ENCODE results near the gene ARFGAP1. TPM values are rescaled to one million over a fixed set of nuclear protein-coding genes. Genes with fewer than 3 reads are reported as not detected.
"Not testable (repeated sequence)": the region's sequence is repeated elsewhere in the genome, so short reads cannot be mapped to it uniquely, and the experiment has no call there.

ARFGAP1 gene
- total RNA-seq, 2 donors from 2014 or later: 77.2 to 108 TPM

GRCh38 chr20:63305933-63306672 is 33.5 kb downstream of the ARFGAP1 start:
- not testable (repeated sequence) for H3K9me3 Mint-ChIP-seq; H3K27ac Mint-ChIP-seq; ATAC-seq; DNase-seq (ENCODE audit: low spot score in 2 of 2); H3K36me3 Mint-ChIP-seq

GRCh38 chr20:63306673-63307537 is 34.3 kb downstream of the ARFGAP1 start:
- peaks cover 0 to 5% of the 10 kb centered on the region in 2 donors for H3K36me3 Mint-ChIP-seq
- no peak overlapping the region for H3K27ac Mint-ChIP-seq
- ATAC-seq (no peak), DNase-seq (ENCODE audit: low spot score in 2 of 2) (no peak)
- H3K9me3 Mint-ChIP-seq: no peaks in the 10 kb centered on the region

GRCh38 chr20:63307538-63308217 is 35.1 kb downstream of the ARFGAP1 start:
- Mint-ChIP-seq H3K27ac (no peak overlapping the region), H3K36me3 (peaks cover 0 to 3% of the 10 kb centered on the region in 2 donors), H3K9me3 (no peaks in the 10 kb centered on the region)
- ATAC-seq (no peak), DNase-seq (ENCODE audit: low spot score in 2 of 2) (no peak)

- ATAC-seq (no peak), DNase-seq (ENCODE audit: low spot score in 2 of 2) (no peak)
- no peak overlapping the region for H3K27ac Mint-ChIP-seq
- no peaks in the 10 kb centered on the region for H3K36me3 Mint-ChIP-seq
- H3K9me3 Mint-ChIP-seq: no peaks in the 10 kb centered on the region
These were observed 35.8 kb downstream of the ARFGAP1 start for GRCh38 chr20:63308218-63308911.

- ATAC-seq: peak; percentile 45 to 53
- DNase-seq (ENCODE audit: low spot score in 2 of 2): peak in 1 of 2 donors; percentile 34
- H3K36me3 Mint-ChIP-seq: no peaks in the 10 kb centered on the region
These were observed 36.9 kb downstream of the ARFGAP1 start for GRCh38 chr20:63309261-63310071.

GRCh38 chr20:63310265-63310991 is 37.8 kb downstream of the ARFGAP1 start:
- H3K9me3 Mint-ChIP-seq: no peaks in the 10 kb centered on the region
- no peak for ATAC-seq
- no peak overlapping the region for H3K27ac Mint-ChIP-seq
- no peak for DNase-seq (ENCODE audit: low spot score in 2 of 2)
- no peaks in the 10 kb centered on the region for H3K36me3 Mint-ChIP-seq

More at GRCh38 chr20:63309261-63310071, 36.9 kb downstream of the ARFGAP1 start:
- Mint-ChIP-seq H3K9me3 (no peaks in the 10 kb centered on the region), H3K27ac (no peak overlapping the region)

GRCh38 chr20:63311186-63311832 is 38.7 kb downstream of the ARFGAP1 start:
- Mint-ChIP-seq H3K9me3 (no peaks in the 10 kb centered on the region), H3K27ac (no peak overlapping the region), H3K36me3 (no peaks in the 10 kb centered on the region)
- ATAC-seq: no peak
- DNase-seq (ENCODE audit: low spot score in 2 of 2): no peak

- DNase-seq (ENCODE audit: low spot score in 2 of 2) (no peak), ATAC-seq (no peak)
- no peak overlapping the region for H3K27ac Mint-ChIP-seq
- no peaks in the 10 kb centered on the region for H3K36me3 Mint-ChIP-seq
- H3K9me3 Mint-ChIP-seq: no peaks in the 10 kb centered on the region
These were observed 39.2 kb downstream of the ARFGAP1 start for GRCh38 chr20:63311833-63312243.

- no peaks in the 10 kb centered on the region for H3K9me3 Mint-ChIP-seq
- DNase-seq (ENCODE audit: low spot score in 2 of 2) (no peak), ATAC-seq (no peak)
- no peak overlapping the region for H3K27ac Mint-ChIP-seq
- no peaks in the 10 kb centered on the region for H3K36me3 Mint-ChIP-seq
These were observed 39.7 kb downstream of the ARFGAP1 start for GRCh38 chr20:63312273-63312672.

GRCh38 chr20:63312690-63313348 is 40.2 kb downstream of the ARFGAP1 start:
- H3K27ac Mint-ChIP-seq: no peak overlapping the region
- ATAC-seq (no peak), DNase-seq (ENCODE audit: low spot score in 2 of 2) (no peak)
- H3K36me3 Mint-ChIP-seq: no peaks in the 10 kb centered on the region
- no peaks in the 10 kb centered on the region for H3K9me3 Mint-ChIP-seq

- Mint-ChIP-seq H3K27ac (no peak overlapping the region), H3K36me3 (no peaks in the 10 kb centered on the region), H3K9me3 (no peaks in the 10 kb centered on the region)
- ATAC-seq (no peak), DNase-seq (ENCODE audit: low spot score in 2 of 2) (no peak)
These were observed 40.9 kb downstream of the ARFGAP1 start for GRCh38 chr20:63313349-63314014.

- Mint-ChIP-seq H3K36me3 (no peaks in the 10 kb centered on the region), H3K9me3 (no peaks in the 10 kb centered on the region), H3K27ac (no peak overlapping the region)
- DNase-seq (ENCODE audit: low spot score in 2 of 2) (no peak), ATAC-seq (no peak)
These were observed 41.4 kb downstream of the ARFGAP1 start for GRCh38 chr20:63314015-63314471.

- Mint-ChIP-seq H3K27ac (no peak overlapping the region), H3K9me3 (no peaks in the 10 kb centered on the region), H3K36me3 (no peaks in the 10 kb centered on the region)
- no peak for DNase-seq (ENCODE audit: low spot score in 2 of 2)
- no peak for ATAC-seq
These were observed 42.1 kb downstream of the ARFGAP1 start for GRCh38 chr20:63314566-63315239.
